ENCODE data around the gene MAK.
"Not testable (repeated sequence)": the region's sequence is repeated elsewhere in the genome, so short reads cannot be mapped to it uniquely, and the experiment has no call there.

The MAK gene

DNA sequence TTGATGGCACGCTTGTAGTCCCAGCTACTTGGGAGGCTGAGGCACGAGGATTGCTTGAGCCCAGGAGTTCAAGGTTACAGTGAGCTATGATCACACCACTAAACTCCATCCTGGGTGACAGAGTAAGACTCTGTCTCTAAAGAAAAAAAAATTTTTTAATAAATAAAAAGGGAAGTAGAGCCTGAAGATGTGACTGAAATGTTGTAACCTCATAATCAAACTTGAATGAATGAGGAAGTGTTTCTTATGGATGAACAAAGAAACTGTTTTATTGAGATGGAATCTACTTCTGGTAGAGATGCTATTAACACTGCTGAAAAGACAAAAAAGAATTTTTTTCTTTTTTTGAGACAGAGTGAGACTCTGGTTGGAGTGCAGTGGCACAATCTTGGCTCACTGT lies 6.7 kb downstream of the MAK start:
- TF ChIP-seq, protein P1, sequence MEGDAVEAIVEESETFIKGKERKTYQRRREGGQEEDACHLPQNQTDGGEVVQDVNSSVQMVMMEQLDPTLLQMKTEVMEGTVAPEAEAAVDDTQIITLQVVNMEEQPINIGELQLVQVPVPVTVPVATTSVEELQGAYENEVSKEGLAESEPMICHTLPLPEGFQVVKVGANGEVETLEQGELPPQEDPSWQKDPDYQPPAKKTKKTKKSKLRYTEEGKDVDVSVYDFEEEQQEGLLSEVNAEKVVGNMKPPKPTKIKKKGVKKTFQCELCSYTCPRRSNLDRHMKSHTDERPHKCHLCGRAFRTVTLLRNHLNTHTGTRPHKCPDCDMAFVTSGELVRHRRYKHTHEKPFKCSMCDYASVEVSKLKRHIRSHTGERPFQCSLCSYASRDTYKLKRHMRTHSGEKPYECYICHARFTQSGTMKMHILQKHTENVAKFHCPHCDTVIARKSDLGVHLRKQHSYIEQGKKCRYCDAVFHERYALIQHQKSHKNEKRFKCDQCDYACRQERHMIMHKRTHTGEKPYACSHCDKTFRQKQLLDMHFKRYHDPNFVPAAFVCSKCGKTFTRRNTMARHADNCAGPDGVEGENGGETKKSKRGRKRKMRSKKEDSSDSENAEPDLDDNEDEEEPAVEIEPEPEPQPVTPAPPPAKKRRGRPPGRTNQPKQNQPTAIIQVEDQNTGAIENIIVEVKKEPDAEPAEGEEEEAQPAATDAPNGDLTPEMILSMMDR (IDR thresholded peaks at IDR 0.05; ENCODE audit: borderline replicate concordance, insufficient read depth, low read depth, low read length): no peak
- no peak overlapping the region for H3K4me3 ChIP-seq (ENCODE audit: low read depth, low read length)

DNA sequence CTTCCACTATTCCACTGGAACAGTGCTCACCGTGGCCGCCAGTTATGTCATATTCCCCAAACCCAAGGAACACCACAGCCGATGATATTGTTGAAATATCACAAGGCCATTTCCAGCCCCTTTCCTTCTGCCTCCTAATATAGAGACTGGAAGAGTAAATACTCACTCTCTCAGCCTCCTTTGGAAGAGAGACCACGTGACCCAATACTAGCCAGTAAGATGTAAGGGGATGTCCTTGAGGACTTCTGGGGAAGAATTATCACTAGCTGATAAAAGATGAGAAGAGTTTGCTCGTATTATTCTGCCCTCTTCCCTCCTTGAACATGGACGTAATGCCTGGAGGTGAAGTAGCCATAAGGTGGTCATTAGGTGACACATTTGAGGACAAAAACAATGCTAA lies 13.5 kb downstream of the MAK start:
- H3K4me3 ChIP-seq (ENCODE audit: low read depth, low read length): no peak overlapping the region
- TF ChIP-seq, protein P1 (IDR thresholded peaks at IDR 0.05; ENCODE audit: borderline replicate concordance, insufficient read depth, low read depth, low read length): no peak

DNA sequence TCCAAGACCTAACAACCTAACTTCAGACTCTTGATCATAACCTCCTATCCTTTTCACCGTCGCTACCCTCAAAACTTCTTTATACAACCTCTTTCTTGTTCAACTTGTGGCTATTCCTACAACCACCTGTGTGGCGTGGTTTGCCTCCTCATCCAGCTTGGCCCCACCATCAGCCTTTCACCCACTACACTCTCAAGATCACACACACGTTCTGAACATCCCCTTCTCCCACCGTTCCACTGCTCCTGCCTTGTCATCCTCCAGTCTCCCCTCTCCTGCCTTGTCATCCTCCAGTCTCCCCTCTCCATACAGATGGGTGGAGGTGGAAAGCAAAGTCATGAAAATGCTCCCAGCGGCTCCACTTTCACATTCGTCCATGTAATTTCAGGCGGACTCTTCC lies 14.0 kb downstream of the MAK start:
- H3K4me3 ChIP-seq (ENCODE audit: low read depth, low read length): no peak overlapping the region
- TF ChIP-seq, protein P1 (IDR thresholded peaks at IDR 0.05; ENCODE audit: borderline replicate concordance, insufficient read depth, low read depth, low read length): no peak

DNA sequence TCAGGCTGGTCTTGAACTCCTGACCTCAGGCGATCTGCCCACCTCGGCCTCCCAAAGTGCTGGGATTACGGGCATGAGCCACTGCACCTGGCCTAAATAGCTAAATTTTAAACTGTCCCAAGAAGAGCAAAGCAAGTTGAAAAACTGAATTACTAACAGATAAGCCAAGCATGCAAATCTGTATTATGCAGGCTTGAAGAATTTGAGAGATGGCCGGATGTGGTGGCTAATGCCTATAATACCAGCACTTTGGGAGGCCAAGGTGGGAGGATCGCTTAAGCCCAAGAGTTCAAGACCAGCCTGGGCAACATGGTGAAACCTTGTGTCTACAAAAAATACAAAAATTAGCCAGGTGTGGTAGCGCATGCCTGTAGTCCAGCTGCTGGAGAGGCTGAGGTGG lies 24.2 kb downstream of the MAK start:
- not testable (repeated sequence) for H3K4me3 ChIP-seq (ENCODE audit: low read depth, low read length)

DNA sequence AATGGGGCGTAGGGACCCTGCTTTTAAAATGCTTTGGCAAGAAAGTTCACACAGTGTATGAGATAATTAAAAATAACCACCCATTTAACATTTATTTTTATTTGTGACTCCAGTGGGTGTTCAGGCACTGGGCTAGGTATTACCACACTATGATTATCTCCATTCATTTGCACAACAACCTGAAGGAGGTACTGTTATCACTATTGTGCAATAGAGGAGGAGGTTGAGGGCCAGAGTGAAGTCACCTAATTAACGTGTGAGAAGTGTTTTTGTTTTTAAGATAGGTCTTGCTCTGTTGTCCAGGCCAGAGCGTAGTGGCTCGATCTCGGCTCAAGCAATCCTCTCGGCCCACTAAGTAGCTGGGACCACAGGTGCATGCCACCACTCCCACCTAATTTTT lies 29.2 kb downstream of the MAK start:
- TF ChIP-seq, protein P1 (IDR thresholded peaks at IDR 0.05; ENCODE audit: borderline replicate concordance, insufficient read depth, low read depth, low read length): no peak
- H3K4me3 ChIP-seq (ENCODE audit: low read depth, low read length): no peak overlapping the region

DNA sequence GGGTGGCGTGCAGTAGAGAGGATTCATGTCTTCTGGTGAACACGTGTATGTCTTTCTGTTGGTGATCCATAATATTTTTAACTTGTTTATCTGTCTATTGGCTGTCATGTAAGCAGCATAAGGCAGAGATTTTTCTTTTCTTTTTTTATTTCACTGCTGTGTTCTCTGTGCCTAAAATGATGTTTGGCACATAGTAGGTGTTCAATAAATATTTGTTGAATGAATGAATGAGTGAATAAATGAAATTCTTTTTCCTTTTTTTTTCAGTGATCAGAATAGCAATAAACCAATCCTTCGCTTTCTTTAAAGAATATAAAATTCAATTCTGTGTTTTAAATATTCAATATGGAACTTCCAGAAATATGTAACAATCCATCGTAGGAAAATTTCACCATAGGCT lies 30.0 kb downstream of the MAK start:
- H3K4me3 ChIP-seq (ENCODE audit: low read depth, low read length): no peak overlapping the region
- TF ChIP-seq, protein P1 (IDR thresholded peaks at IDR 0.05; ENCODE audit: borderline replicate concordance, insufficient read depth, low read depth, low read length): no peak

DNA sequence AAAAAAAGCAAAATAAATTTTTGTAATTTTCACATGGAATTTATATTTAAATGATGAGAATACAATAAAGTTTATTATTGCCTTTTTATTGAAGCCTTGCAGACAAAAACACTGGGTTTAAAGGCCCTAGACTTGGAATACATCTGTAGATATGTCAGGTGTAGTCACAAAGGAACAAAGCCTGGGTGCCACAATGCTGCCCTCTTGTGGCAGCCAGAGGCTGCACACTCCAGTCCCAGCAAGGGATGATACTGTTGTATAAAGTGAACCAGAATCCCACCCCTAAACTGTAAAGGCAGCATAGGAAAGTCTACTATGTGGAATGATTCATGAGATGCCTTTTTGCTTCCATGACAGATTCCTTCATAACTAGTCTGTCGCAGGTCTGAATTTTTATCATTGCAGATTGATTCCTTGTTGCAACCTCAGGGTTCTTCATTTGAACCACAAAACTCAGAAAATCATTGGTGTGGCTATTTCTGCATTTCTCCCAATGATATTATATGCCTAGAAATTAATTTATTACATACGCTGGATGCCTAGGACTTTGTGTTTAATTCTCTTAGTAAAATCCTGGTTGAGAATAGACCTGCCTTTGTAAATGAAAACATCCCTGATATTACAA lies 37.0 kb downstream of the MAK start:
- TF ChIP-seq, protein P1 (IDR thresholded peaks at IDR 0.05; ENCODE audit: borderline replicate concordance, insufficient read depth, low read depth, low read length): peak; percentile 92

DNA sequence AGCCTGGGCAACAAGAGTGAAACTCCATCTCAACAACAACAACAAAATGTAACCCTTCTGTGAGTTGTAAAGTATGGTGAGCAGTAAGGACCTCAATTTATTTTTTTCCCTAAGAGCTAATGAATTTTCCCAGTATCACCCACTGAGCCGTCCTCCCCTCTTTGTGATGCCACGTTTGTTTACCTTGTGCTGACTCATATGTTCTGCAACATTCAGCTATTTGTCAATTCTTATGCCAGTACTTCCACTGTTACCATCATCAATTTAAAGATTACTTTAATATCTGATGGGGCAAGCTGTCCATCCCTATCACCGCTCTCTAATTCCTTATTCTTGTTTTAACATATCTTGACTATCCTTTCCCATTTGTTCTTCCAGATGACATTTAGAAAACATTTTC lies 37.5 kb downstream of the MAK start:
- TF ChIP-seq, protein P1 (IDR thresholded peaks at IDR 0.05; ENCODE audit: borderline replicate concordance, insufficient read depth, low read depth, low read length): no peak
- no peak overlapping the region for H3K4me3 ChIP-seq (ENCODE audit: low read depth, low read length)

More for the DNA sequence above, 37.0 kb downstream of the MAK start:
- no peak overlapping the region for H3K4me3 ChIP-seq (ENCODE audit: low read depth, low read length)
